Measurements from ENCODE around the gene TMEM184A.
A peak's percentile ranks its signal among the peaks of the same experiment; 100 is the strongest.
"Not testable (repeated sequence)": the region's sequence is repeated elsewhere in the genome, so short reads cannot be mapped to it uniquely, and the experiment has no call there.

Gene TMEM184A

DNA sequence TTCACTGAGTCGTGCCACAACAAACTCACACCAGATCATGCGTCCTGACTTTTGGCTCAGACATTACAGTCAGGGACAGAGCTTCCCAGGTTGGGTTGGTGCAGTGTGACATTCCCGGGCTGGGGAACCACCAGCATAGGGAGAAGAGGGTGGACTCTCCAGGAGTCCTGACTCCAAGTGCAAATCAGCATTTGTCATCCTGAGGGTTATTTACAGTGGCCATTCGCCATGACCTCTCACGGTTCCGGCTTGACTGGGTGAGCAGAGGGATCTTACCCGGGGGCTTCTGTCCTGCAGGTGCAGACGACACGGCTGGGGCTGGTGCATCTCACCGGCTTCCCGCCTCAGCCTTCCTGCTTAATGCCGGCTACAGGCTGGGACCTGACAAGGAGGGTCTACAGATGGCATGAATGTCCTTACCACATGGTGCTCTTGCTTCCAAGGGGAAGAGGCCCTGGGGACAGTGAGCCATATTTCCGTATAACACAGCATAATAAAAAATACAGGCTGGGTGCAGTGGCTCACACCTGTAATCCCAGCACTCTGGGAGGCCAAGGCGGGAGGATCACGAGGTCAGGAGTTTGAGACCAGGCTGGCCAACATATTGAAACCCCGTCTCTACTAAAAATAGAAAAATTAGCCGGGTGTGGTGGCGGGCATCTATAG, 39.3 kb downstream of the TMEM184A start:
- no peak for DNase-seq

DNA sequence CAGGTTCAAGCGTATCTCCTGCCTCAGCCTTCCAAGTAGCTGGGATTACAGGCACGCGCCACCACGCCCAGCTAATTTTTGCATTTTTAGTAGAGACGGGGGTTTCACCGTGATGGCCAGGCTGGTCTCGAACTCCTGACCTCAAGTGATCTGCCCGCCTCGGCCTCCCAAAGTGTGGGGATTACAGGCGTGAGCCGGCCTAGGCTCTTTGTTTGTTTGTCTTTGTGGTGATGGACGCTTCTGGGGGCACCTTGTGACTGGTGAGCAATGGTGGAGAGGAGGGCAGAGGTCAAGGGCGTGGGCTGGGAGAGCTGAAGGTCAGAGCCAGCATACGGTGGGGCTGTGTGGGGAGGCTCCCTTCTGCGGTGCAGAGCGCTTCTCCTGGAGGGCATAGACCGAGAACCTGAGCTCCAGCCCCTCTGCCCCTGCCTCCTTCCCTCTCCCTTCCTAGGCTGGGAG, 40.5 kb downstream of the TMEM184A start:
- DNase-seq = not testable (repeated sequence)

DNA sequence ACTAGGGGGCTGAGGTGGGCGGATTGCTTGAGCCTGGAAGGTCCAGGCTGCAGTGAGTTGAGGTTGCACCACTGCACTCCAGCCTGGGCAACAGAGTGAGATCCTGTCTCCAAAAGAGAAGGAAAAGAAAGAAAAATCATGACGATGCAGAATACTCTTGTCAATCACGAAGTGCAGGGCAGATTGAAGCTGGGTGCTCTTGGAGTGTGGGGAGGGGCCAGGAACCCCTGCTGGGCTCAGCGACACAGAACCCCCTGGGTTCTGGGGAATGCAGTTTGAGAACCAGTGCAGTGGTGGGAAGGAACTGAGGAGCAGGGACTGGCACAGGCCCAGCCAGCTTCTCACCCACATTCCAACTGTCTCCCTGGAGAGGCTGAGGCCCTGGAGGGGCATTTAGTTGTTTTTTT, 41.0 kb downstream of the TMEM184A start:
- no peak for DNase-seq

DNA sequence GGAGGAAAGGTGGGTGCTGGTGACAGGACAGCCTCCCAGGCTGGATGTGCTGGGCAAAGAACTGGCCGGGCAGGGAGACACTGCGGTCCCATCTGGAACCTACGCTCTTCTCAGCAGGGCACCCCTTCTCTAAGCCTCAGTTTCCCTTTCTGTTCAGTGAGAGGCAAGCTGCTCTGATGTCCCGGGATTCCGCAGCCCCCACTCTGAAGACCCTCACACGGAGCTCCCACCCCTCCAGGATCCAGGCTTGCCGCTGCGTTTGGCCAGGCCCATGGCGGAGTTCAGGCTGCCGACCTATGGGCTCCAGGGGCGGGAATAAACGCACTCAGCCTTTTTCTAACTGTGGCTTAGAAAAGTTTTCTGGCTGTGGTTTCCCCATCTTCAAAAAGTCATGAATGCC, 41.6 kb downstream of the TMEM184A start:
- DNase-seq = no peak

DNA sequence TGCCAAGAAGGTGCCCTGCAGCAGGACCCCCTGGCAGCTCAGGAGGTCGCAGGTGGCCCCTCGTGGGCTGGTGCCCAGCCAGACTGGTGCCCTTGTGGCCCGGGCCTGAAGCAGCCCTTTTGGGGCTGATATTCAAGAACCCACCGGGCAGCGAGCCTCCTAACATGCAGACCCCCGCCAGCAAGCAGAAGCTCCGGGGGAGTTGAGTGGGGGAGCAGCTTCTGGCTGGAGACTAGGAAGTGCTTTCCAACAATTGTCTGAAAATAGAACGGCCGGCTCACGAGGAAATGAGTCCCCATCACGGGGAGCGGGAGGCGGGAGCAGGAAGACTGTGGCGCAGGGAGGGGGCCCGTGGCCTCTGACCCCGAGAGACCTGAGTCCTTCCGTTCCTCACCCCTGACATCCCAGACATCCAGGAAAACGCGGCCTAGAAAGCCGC, 42.3 kb downstream of the TMEM184A start:
- DNase-seq = no peak

DNA sequence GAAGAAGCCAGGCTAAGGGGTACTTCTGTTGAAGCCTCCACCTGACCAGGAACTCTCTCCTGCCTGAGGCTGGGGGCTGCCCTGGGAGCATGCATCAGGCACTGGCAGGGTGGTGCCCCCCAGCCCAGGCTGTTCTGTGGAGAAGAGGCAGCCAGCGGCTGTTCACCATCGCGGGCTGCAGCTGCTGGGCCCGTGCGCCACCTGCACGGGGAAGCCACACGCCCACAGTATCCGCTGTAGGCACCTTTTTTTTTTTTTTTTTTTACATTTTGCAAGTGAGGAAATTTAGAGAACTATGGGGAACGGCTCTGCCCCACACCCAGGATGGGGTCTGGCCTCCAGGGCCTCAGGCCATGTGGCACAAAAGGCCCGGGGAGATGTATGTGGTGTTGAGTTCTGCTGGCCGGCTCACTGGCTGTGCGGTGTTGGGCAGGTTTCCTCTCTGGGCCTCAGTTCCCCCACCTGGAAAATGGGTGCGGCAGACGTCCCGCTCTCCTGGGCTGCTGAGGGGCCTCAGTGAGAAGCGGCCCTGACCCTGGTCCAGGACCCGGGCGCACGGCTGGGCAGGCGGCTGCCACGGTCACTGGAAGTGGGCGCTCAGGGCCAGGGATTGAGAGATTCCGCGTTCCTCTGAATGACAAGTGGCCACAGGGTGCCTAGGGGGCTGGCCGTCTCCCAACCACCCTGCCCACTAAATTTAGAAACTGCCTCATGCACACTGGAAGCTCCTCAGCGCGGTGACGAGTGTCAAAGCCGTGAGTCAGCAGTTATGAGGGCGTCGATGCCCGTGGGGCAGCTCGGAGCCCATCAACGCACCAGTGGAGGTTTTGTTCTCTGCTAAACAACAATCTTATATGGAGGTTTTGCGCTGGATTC, 43.0 kb downstream of the TMEM184A start:
- DNase-seq = no peak

DNA sequence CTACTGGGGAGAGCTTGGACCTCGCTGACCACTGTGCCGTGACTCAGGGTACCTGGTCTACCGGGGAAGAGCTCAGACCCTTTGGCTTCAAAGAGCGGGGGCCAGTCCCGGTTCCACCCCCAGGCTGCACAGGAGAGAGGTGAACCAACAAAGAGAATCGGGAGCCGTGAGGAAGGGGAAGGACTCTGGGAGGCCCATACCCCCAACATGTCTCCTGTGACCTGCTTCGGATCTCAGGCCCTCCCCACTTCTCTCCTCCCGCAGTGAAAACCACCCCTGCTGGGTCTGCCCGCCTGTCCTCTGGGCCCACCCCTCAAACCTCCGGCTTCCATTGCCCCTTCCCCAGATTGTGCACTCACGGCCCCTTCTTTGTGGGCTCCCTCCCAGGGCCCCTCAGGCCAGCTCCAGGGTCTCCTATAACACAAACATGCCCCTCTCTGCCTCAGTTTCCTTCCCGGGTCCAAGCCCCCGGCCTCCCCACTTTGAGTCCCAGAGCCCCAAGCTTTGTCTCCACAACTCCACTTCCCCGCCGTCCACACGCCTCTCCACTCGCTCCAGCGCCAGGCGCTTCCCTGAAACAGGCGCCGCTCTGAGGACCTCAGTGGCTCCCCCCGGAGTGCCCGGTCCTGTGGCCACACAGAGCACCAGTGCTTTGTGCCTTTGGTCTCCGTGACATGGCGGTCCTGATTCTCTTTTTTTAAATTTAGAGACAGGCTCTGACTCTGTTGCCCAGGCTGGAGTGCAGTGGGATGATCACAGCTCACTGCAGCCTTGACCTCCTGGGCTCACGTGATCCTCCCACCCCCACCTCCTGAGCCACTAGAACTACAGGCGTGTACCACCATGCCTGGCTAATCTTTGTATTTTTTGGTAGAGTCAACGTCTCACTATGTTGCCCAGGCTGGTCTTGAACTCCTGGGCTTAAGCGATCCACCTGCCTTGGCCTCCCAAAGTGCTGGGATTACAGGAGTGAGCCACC, 44.3 kb downstream of the TMEM184A start:
- no peak for DNase-seq

DNA sequence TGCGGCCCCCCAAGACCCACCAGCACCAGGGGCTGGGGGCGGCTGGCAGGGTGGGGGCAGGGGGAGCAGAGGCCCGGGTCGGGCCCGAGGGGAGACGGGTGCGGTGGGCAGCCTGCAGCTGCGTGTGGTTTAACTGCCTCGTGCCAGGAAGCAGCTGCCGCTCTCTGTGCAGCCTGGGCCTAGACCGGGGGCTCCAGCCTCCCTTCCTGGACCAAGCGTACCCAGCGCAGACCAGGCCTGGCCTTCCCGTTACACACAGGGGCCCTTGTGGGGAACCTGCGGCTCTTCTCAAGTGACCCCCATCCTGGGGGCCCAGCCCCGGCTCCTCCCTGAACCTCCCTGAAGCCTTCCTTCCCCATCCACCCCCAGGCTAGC, 45.2 kb downstream of the TMEM184A start:
- DNase-seq = no peak

DNA sequence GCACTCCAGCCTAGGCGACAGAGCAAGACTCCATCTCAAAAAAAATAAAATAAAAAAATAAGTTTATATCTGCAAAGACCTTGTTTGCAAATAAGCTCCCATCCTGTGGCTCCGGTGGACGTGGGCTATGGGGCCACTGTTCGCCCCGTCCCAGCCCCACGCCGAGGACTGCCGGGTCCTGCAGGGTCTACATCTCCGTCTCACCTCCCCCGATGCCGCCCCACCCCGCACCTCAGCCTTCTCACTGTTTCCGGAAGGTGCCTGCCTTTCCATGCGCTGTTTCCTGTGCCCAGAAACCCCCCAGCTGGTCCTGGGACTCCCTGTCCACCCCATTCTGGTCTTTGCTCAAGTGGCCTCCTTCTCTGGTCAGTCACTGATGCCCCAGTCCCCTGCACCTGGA, 46.8 kb downstream of the TMEM184A start:
- no peak for DNase-seq

DNA sequence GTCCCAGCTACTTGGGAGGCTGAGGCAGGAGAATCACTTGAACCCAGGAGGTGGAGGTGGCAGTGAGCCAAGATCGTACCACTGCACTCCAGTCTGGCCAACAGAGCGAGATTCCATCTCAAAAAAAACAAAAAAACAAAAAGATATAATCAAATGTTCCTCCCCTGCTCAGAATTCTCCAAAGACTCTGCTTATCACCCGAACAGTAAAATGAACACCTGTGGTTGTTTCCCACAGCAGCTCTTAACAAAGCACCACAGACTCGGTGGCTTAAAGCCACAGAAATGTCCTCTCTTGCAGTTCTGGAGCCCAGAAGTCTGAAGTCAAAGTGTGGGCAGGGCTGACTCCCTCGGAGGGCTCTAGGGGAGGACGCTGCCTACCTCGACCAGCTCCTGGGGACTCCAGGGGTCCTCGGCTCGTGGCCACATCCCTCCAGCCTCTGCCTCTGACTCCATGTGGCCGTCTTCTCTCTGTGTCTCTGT, 47.7 kb downstream of the TMEM184A start:
- no peak for DNase-seq

DNA sequence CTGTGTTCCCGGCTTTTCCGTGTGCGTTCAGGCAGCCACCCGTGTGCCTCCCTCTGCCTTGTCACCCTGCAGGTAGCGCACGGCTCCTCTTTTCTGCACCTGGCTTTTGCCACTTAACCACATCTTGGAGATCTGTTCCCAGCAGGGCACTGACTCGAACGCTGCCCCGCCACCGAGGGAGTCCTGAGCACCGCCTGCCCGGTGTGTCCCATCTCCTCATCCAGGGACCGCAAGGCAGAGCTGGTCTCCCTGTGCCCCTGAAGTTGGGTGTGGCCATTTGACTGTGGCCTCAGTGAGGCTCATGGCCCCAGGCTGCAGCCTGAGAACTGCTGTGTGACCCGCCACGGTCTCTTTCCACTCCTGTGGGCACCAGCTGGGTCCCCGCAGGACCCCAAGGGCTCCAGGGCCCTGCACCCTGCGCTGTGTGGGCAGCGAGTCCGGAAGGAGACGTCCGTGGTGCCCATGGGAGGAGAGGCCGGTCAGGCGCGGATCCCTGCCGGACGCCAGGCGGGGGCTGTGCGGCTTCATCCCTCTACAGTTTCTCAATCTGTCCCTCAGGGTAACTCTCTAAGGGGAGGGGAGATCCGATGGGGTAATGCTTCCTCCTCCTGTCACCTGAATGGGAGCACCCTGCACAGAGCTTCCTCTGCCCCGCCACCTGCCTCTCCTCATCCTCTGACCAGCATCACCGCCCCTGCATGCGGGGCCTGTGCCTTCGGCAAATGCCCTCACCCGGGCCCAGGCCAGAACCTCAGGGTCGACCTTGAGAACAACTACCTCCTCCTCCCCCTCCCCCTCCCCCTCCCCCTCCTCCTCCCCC, 50.1 kb downstream of the TMEM184A start:
- DNase-seq = no peak

DNA sequence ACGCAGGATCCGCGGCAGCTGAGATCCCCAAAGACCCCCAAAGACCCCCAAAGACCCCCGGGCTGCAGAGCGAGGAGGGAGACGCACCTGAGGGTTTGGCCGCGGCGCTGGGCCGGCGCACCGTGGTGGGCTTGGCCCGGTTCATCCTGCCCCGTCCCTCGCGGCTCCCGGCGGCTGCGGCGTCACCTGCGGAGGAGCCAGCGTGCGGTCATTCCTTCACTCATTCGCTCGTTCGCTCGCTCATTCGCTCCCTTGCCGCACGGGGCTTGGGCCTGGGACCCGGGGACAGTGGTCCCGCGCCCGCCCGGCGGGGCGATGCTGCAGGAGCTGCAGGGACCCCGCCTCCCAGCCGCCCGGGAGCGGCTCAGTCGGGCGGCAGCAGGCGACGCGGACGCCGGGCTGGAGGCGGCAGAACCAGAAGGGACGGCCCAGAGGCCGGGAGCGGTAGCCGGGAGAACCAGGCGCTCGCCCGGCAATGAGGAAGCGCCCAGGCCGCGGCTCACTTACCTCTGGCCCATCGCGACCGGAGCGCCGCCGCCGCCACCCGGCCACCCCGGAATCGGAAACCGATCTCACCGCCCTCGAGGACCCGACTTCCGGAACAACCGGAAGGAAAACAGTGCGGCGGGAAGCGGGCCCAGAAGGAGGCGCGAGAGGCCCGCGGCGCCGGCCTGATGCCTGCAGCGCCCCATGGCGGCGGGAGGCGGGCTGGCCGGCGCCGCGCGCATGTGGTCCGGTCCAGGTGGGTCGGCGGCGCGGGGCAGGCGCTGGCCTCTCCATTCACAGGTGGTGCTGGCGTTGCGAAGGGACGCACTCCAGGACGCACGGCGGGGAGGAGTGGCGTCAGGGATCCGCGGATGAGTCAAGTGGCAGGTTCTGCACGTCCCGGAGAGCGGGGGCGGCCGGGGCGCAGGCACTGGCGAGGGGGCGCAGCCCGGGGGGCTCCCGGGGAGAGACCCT, 51.9 kb downstream of the TMEM184A start, which contains the start of gene INTS1:
TSS of gene INTS1 (minus strand) at position 574 of the 960 bp plus-strand sequence. CDS start at position 145, 429 bp downstream.
- peak; percentile 78 for DNase-seq

DNA sequence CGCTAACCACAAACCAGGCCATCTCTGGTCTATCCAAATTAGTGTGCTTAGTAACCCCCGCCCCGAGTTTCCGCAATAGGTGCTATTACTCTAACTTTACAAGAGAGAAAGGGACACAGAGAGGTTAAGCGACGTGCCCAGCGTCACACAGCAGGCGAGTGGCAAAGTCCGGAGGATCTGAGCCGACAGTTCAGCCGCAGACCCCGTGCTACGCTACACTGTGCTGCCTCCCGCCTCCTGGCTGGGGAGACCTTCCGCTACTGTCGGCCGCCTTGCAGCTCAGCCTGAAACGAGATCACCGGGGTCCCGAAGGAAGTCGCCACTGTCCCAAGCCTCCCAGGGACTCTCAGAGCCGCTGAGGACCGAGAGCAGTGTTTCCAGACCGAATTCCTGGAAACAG, 52.6 kb downstream of the TMEM184A start:
- no peak for DNase-seq

DNA sequence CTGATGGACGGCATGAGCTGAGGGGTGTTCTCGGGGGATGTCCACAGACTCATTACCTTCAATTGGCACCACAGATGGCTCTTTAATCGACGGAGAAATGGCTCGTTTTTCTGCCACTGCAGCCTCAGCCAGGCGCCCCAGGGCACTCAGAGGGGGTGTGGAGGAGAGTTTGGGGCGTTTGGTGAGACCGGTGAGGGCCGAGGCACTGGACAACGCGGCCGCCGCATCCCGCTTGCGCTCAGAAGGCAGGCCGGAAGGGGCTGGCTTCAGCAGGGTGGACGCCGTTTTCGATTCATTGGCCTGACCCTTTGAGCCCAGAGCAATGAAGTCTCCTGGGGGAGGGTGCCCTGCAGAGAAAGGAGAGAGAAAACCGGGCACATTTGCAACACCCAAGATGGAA, 53.2 kb downstream of the TMEM184A start:
- DNase-seq = no peak

DNA sequence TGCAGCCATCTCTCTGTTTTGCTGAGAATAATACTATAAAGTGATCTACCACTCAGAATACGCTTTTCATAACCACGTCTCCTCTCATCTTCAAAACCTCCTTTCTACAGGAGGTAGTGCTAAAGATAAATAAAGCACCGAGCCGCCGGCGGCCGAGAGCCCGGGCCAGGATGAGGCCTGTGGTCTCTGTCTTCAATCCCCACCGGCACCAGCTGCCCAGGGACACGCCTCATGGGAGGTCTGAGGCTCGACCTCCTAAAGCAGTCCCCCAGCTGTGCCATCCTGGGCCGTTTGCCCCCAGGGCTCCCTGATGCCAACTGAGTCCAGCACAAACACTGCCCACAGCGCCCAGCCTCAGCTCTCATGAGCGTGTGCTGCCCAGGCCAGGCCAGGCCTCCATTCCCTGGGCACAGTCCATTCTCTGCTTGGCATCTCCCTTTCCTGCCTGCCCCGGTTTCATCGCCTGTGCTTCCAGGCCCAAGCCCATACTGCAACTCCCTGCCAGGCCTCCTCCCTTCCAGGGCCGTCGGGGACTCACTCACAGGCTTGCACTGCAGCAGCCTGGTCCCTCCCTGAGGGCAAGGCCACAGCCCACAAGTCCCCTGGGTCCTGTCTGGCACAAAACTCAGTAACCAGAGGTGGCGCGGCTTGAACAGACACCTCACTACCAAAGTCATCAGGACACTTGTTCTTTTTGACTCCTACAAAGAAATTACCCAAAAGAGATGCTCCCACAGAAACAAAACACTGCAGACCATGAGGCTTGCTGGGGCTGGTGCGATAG, 54.3 kb downstream of the TMEM184A start:
- no peak for DNase-seq

DNA sequence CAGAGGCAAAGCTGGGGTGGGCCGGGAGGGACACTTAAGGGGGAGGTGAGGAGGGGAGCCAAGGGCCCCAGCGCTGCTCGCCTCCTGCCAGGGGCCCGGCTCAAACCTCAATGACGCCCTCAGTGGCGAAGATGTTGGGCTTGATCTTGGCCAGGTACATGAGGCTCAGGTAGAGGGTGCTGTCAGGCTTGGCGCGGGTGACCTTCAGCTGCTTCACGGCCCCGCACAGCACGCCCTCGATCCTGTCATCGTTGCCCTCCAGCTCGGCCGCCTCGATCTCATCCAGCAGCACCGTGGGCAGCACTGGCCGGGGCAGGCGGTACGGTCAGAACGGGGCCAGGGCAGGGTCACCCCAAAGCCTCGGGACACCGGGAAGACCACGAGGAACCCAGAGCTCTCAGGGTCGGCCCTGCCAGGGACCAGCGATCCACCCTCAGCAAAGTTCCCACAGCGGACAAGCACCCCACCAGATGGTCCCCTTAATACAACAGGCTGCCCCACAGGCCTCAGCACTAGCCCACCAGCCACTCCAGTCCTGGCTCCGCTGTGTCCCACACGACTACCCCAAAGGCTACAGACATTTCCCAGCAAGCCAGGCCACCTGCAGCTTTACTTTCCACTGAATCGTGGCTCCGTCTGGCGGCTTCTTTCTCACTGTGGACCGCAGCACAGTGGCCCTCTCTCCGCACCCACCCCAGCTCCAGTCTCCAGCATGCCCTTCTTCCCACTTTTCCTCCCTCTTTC, 55.8 kb downstream of the TMEM184A start:
- no peak for DNase-seq

DNA sequence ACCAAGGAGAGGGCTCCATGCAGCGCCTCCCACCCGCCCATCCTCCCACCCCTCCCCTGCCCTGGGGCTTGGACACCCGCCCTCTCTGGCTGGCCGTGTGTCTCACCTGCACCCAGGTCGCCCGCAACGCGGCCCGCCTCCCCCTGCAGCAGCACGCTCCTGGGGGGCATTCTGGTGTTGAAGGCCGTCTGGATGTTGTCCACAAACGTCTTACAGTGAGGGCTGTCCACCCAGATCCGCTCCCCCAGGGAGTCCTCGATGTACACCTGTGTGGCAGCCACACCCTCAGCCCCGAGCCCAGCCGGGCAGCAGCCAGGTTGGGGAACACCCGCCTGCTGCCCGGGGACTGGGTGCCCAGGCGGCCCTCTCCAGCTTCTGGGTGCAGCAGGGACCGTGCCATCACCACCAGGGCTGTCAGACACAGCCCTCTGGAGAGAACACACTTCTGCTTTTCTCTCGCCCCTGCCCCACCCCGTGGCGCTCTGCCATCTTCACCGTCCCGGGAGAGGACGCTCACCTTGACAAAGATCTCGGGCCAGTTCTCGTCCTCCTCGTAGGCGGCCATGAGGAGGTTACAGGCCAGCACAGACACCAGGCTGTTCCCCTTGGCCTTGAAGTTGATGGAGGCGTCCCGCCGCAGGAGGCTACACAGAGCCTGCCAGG, 56.5 kb downstream of the TMEM184A start:
- no peak for DNase-seq

All from NCI-H1048 (cell line).